Kidney (tissue), 14 donors: ENCODE measurements around the gene KREMEN1. TPM values are rescaled to one million over a fixed set of nuclear protein-coding genes. Genes with fewer than 3 reads are reported as not detected.

ENCODE experiments used
- DNase-seq, 5 donors: peaks; one replicate each; pipeline ENCODE4 v3.0.0-alpha.2; 2013 to 2020
- FAIRE-seq: peaks from 2 replicates; lab custom pipeline; 2012; peaks lifted over from hg19 to GRCh38; lab: Jason Lieb, UNC
- H3K27ac ChIP-seq, 2 donors: one replicate each; pipeline ENCODE4 v1.7.0; 2013; ENCODE audit warnings: low read depth in 2 of 2, low read length in 2 of 2, inconsistent platforms in 1 of 2
- H3K27me3 ChIP-seq: one replicate; pipeline ENCODE4 v1.7.1; 2013; ENCODE audit warnings: low read length, inconsistent platforms; ENCODE audit not compliant: control insufficient read depth, insufficient read depth
- H3K36me3 ChIP-seq, 3 donors: one replicate each; pipeline versions ENCODE4 v1.7.0 to v1.7.1; 2013; ENCODE audit warnings: low read length in 3 of 3, control low read depth in 1 of 3, inconsistent platforms in 1 of 3; ENCODE audit not compliant: insufficient read depth in 3 of 3, control insufficient read depth in 2 of 3
- H3K4me1 ChIP-seq, 3 donors: one replicate each; pipeline versions ENCODE4 v1.7.0 to v1.7.1; 2013; ENCODE audit warnings: low read length in 3 of 3, inconsistent platforms in 1 of 3, low read depth in 1 of 3; ENCODE audit not compliant: control insufficient read depth in 2 of 3, insufficient read depth in 2 of 3
- H3K4me3 ChIP-seq, 3 donors: one replicate each; pipeline versions ENCODE4 v1.7.0 to v1.8.1; 2013; ENCODE audit warnings: low read length in 3 of 3, control low read depth in 1 of 3, inconsistent platforms in 1 of 3
- H3K9ac ChIP-seq, 3 donors: one replicate each; pipeline versions ENCODE4 v1.7.0 to v1.7.1; 2013; ENCODE audit warnings: low read length in 3 of 3, control low read depth in 1 of 3, inconsistent platforms in 1 of 3
- H3K9me3 ChIP-seq, 3 donors: one replicate each; pipeline versions ENCODE4 v1.7.0 to v1.7.1; 2013; ENCODE audit warnings: low read length in 3 of 3, control low read depth in 1 of 3, inconsistent platforms in 1 of 3; ENCODE audit not compliant: control insufficient read depth in 2 of 3, insufficient read depth in 1 of 3
- CTCF ChIP-seq: IDR thresholded peaks from 3 replicates; pipeline ENCODE4 v1.5.1; 2012; ENCODE audit warnings: mild to moderate bottlenecking, moderate library complexity, borderline replicate concordance; ENCODE audit not compliant: insufficient read depth; ENCODE audit errors: extremely low read depth
- intact Hi-C: fragments of 100-400 bp; cut with DNase I; formaldehyde crosslinking; loops from one replicate; pipeline ENCODE4 v1.11.1; 2022
- polyA plus RNA-seq: library from polyadenylated mRNA; stranded (reverse); fragments of 350-450 nt; fragmentation: Illumina TruSeq; extraction: RNeasy Lipid Tissue Mini Kit (QIAGEN cat#74804); gene quantifications from one replicate; pipeline ENCODE4 v1.2.3, GENCODE V29; 2014; ENCODE audit warnings: low read depth, low replicate concordance; ENCODE audit not compliant: insufficient read depth
- total RNA-seq: library from RNA; stranded (reverse); fragmentation: NEBNext Ultra II Directional; extraction: Animal tissue kit (Norgen Biotek cat#: 25700); gene quantifications from one replicate; pipeline ENCODE4 v1.2.1, GENCODE V29; 2021
- donor health status: control.
- donor health status: control.
- donor health status: control.
- donor health status: control.
- donor health status: control.
- donor health status: DM: yes; HTN: yes; CAD: no.
- donor health status: Normal renal cell carcinoma (clear cell type).

KREMEN1 gene
- total and polyA plus RNA-seq, 2 donors from 2014 or later: 9.3 to 16.2 TPM

DNA sequence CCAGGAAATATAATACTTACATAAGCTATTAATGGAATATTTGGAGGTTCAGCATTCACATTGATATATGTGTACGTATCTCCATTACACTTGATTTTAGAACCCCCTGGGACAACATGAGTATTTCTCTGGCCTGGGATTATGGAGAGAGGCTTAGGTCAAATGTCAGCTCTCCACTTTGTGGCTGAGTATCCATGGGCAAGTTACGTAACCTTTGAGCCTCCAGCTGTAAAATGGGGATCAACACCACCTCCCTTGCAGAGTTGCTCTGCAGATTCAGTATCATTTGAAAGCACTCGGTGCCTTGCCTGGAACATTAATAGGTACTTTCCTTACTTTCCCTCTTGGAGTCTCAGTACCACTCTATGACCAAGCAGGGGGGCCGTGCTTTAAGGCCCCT, 44.4 kb upstream of the KREMEN1 start:
- intact Hi-C loops: no loop called here
- Histone ChIP-seq H3K9ac (no peak overlapping the region), H3K4me3 (no peak overlapping the region), H3K36me3 (peaks cover 0 to 3% (median 2%) of the 10 kb centered on the region in 3 donors), H3K4me1 (peaks cover 5 to 61% (median 37%) of the 10 kb centered on the region in 3 donors), H3K27ac (peak overlapping the region; percentile 59), H3K27me3 (no peaks in the 10 kb centered on the region), H3K9me3 (no peaks in the 10 kb centered on the region)
- TF ChIP-seq CTCF: no peak
- no peak for DNase-seq
- FAIRE-seq: no peak

DNA sequence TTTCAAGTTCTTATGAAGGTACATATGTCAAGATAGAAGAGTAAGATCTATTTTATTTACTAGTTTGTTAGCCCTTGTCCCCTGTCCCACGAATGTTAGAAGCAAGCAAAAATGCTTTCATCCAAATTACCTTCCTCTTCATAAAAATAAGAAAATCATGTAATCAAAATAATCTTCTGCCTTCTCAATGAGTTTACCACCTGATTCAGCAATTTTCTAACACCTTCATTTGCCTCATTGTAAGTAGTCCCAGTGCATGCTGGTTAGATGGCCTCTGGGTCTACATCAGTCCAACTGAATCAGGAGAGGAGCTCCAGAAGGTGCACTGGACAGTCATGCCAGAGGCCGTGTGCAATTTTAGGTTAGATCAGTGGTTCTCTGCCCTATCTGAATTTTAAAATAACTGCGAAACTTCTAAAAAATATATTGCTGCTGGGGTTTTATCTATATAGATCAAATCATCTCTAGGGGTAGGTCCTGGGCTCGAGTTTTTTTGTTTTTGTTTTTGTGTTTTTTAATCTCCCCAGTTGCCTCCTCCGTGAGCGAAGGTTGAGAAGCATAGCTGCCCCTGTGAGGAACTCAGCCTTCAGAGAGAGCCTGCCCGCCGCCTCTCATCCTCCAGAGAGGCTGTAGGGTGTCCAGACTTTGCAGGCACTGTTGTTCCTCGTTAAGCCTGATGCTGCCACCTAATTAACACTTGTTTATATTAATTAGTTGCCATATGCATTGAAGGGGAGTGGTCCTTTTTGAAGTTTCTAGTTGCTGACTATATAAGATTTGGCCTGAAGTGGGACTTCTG, 43.4 kb upstream of the KREMEN1 start:
- Histone ChIP-seq H3K4me1 (peaks cover 5 to 61% (median 35%) of the 10 kb centered on the region in 3 donors), H3K36me3 (peaks cover 0 to 3% (median 2%) of the 10 kb centered on the region in 3 donors), H3K9me3 (no peaks in the 10 kb centered on the region), H3K9ac (no peak overlapping the region), H3K27ac (peak overlapping the region; percentile 81 to 97), H3K27me3 (no peaks in the 10 kb centered on the region), H3K4me3 (no peak overlapping the region)
- no peak for TF ChIP-seq CTCF
- no peak for DNase-seq
- intact Hi-C loops: no loop called here
- no peak for FAIRE-seq

GRCh38 chr22:29030016-29030617, 42.7 kb upstream of the KREMEN1 start:
- Histone ChIP-seq H3K9me3 (no peaks in the 10 kb centered on the region), H3K36me3 (peaks cover 0 to 3% (median 2%) of the 10 kb centered on the region in 3 donors), H3K9ac (peak overlapping the region in 1 of 3 donors; percentile 27), H3K4me3 (peak overlapping the region in 2 of 3 donors; percentile 40 to 54), H3K4me1 (peaks cover 5 to 61% (median 36%) of the 10 kb centered on the region in 3 donors), H3K27me3 (no peaks in the 10 kb centered on the region), H3K27ac (peak overlapping the region; percentile 81 to 97)
- DNase-seq (peak in 2 of 5 donors; percentile 51 to 60), FAIRE-seq (no peak)
- intact Hi-C loops: no loop called here
- peak; percentile 12 for TF ChIP-seq CTCF
